Measurements from ENCODE around the gene DACT3.

DACT3 gene

GRCh38 chr19:46661020-46661731, at the start of gene DACT3:
TSS of gene DACT3 (minus strand) at chr19:46661182. CDS start at chr19:46661064, 118 bp downstream.
- DNase-seq (ENCODE audit: low read depth in 1 of 2, low spot score in 1 of 2) = peak; percentile 99 to 100

- no peak for DNase-seq (ENCODE audit: low read depth in 1 of 2, low spot score in 1 of 2)
These were observed 49.7 kb upstream of the DACT3 start for GRCh38 chr19:46710687-46711086.

GRCh38 chr19:46704379-46705076, 43.5 kb upstream of the DACT3 start:
- peak; percentile 73 to 85 for DNase-seq (ENCODE audit: low read depth in 1 of 2, low spot score in 1 of 2)

GRCh38 chr19:46700704-46701103, 39.7 kb upstream of the DACT3 start:
- DNase-seq (ENCODE audit: low read depth in 1 of 2, low spot score in 1 of 2) = no peak

- no peak for DNase-seq (ENCODE audit: low read depth in 1 of 2, low spot score in 1 of 2)
These were observed 37.7 kb upstream of the DACT3 start for GRCh38 chr19:46698395-46699321.

GRCh38 chr19:46697204-46697960, 36.4 kb upstream of the DACT3 start:
- DNase-seq (ENCODE audit: low read depth in 1 of 2, low spot score in 1 of 2) = no peak

- DNase-seq (ENCODE audit: low read depth in 1 of 2, low spot score in 1 of 2) = no peak
These were observed 35.9 kb upstream of the DACT3 start for GRCh38 chr19:46696866-46697203.

- no peak for DNase-seq (ENCODE audit: low read depth in 1 of 2, low spot score in 1 of 2)
These were observed 35.1 kb upstream of the DACT3 start for GRCh38 chr19:46696052-46696451.

GRCh38 chr19:46693760-46694159, 32.8 kb upstream of the DACT3 start:
- no peak for DNase-seq (ENCODE audit: low read depth in 1 of 2, low spot score in 1 of 2)

GRCh38 chr19:46692918-46693722, 32.1 kb upstream of the DACT3 start:
- no peak for DNase-seq (ENCODE audit: low read depth in 1 of 2, low spot score in 1 of 2)

- DNase-seq (ENCODE audit: low read depth in 1 of 2, low spot score in 1 of 2) = no peak
These were observed 31.0 kb upstream of the DACT3 start for GRCh38 chr19:46691948-46692347.

- DNase-seq (ENCODE audit: low read depth in 1 of 2, low spot score in 1 of 2) = no peak
These were observed 30.1 kb upstream of the DACT3 start for GRCh38 chr19:46691104-46691503.

GRCh38 chr19:46689358-46689757, 28.4 kb upstream of the DACT3 start:
- DNase-seq (ENCODE audit: low read depth in 1 of 2, low spot score in 1 of 2) = no peak

- no peak for DNase-seq (ENCODE audit: low read depth in 1 of 2, low spot score in 1 of 2)
These were observed 26.6 kb upstream of the DACT3 start for GRCh38 chr19:46687438-46688145.

GRCh38 chr19:46685189-46685588, 24.2 kb upstream of the DACT3 start:
- DNase-seq (ENCODE audit: low read depth in 1 of 2, low spot score in 1 of 2) = no peak

- DNase-seq (ENCODE audit: low read depth in 1 of 2, low spot score in 1 of 2) = peak; percentile 26 to 48
These were observed 17.2 kb upstream of the DACT3 start for GRCh38 chr19:46678110-46678732.

- DNase-seq (ENCODE audit: low read depth in 1 of 2, low spot score in 1 of 2) = no peak
These were observed 13.6 kb upstream of the DACT3 start for GRCh38 chr19:46674416-46675178.

GRCh38 chr19:46670813-46671212, 9.8 kb upstream of the DACT3 start:
- DNase-seq (ENCODE audit: low read depth in 1 of 2, low spot score in 1 of 2) = no peak
